GM21423 (cell line): ENCODE measurements around the gene RAC3.
A peak's percentile ranks its signal among the peaks of the same experiment; 100 is the strongest.
"Not testable (repeated sequence)": the region's sequence is repeated elsewhere in the genome, so short reads cannot be mapped to it uniquely, and the experiment has no call there.

Experiments
- ATAC-seq: cut with Tn5 transposase; IDR thresholded peaks from one replicate; pipeline ENCODE4 v1.9.1; 2021; ENCODE audit warnings: mild to moderate bottlenecking, moderate library complexity; ENCODE audit not compliant: unreplicated experiment

RAC3 gene

GRCh38 chr17:82037889-82038195 lies 6.4 kb downstream of the RAC3 start:
- no peak for ATAC-seq

DNA sequence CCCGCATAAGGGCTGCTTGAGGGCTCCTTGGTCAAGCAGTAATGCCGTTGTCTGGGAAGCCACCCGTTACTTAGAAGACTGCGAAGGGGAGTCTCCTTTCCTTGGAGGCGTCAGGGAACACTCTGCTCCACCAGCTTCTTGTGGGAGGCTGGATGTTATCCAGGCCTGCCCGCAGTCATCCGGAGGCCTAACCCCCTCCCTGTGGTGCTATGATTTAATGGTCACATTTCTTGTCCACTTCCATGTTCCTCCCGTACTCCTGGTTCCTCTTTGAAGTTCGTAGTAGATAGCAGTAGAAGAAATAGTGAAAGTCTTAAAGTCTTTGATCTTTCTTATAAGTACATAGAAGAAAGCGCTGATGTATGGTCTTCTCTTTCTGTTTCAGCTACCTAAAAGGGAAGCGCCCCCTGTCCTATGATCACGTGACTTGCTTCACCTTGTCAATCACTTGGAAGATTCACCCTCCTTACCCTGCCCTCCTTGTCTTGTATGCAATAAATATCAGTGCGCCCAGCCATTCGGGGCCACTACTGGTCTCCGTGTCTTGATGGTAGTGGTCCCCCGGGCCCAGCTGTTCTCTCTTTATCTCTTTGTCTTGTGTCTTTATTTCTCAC lies 7.4 kb downstream of the RAC3 start:
- ATAC-seq: not testable (repeated sequence)

DNA sequence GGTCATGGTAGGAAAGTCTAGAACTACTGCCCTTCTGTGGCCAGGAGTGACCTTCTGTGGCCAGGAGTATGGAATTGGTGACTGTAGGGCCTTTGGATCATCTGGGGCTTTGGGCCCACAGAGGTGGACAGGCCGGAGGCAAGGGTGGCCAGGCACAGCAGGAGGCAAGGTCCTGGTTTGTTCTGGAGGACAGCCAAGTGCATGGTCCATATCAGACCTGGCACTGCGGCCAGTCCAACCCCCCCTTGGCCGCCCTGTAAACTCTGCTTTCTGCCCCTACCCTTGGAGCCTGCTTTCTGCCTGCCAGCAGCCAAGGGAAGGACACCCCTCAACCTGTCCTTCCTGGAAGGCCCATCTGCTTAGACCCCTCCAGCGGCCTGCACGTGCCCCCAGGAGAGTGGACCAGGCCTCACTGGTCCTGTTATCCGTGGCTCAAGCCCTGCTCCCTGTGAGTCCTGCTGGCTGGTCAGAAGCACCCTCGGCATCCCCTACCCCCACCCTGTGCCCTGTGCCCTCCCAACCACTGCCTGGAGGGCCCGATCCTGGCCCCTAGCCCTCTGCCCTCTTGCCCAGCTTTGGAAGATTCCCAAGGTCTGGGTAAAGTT lies 8.3 kb downstream of the RAC3 start:
- ATAC-seq: no peak

DNA sequence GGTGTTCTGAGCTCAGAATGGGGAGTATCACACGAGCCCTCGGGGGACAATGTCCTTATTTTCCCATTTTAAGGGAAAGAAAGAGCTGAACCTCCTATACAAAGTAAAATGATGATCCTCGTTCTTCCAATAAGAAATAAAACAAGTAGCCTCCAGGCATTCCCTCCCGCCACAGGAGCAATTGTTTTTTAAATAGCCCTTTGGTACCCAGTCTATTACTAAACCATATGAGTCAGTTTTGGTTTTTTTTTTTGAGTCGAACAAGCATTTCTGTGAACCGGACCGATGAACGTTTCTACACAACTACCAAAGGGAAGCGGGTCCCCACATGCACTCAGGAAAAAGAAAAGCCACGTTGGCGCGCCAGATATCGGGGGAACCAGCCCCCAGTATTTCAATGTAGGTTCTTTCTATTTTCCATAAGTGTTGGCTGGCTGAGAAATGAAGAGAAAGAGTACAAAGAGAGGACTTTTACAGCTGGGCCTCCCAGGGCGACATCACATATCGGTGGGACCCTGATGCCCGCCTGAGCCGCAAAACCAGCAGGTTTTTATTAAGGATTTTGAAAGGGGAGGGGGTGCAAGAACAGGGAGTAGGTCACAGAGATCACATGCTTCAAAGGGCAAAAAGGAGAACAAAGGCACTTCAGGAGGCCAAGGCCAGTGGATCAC lies 9.8 kb downstream of the RAC3 start:
- ATAC-seq: no peak

- no peak for ATAC-seq
Observed at GRCh38 chr17:82042649-82043048, 11.2 kb downstream of the RAC3 start.

GRCh38 chr17:82043507-82043906 lies 12.0 kb downstream of the RAC3 start:
- no peak for ATAC-seq

DNA sequence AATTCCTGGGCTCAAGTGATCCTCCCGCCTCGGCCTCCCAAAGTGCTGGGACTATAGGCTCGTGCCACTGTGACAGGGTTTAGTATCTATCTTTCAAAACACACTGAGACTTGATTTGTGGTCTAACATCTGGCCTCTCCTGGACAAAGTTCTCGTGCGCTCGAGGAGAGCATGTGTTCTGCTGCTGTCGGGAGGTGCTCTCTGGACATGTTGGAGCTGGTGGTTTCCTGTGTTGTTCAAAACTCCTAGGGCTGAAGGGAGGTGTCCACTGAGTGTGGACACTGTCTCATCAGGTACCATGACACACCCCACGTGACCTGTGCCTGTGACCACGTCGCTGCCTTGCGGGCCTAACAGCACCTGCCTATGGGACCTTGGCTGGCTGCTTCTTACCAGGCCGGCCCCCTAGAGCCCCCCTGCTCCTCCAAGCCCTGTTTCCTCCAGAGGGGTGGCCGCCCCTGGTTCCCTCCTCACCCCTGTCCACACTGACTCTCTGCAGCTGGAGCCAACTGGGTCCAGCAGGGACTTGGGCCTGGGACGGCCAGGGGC lies 14.5 kb downstream of the RAC3 start:
- ATAC-seq: no peak

- ATAC-seq: no peak
Observed at GRCh38 chr17:82046903-82047302, 15.4 kb downstream of the RAC3 start.

DNA sequence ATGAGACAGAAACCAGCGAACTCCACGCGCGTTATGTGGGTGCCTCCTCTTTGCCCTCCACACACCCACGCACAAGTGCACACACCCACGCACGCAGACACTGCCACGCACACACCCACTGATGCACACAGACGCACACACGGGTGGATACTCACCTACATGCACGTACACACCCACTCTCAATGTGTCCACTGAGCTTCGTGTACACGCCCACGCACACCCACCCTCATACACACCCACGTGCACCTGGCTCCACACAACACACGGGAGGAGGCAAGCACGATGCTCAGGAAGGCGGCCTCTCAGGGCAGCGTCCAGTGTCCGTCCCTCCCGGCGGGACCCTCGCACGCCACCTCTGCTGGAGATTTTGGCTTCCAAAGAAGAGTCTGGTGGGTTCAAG lies 15.9 kb downstream of the RAC3 start:
- no peak for ATAC-seq

DNA sequence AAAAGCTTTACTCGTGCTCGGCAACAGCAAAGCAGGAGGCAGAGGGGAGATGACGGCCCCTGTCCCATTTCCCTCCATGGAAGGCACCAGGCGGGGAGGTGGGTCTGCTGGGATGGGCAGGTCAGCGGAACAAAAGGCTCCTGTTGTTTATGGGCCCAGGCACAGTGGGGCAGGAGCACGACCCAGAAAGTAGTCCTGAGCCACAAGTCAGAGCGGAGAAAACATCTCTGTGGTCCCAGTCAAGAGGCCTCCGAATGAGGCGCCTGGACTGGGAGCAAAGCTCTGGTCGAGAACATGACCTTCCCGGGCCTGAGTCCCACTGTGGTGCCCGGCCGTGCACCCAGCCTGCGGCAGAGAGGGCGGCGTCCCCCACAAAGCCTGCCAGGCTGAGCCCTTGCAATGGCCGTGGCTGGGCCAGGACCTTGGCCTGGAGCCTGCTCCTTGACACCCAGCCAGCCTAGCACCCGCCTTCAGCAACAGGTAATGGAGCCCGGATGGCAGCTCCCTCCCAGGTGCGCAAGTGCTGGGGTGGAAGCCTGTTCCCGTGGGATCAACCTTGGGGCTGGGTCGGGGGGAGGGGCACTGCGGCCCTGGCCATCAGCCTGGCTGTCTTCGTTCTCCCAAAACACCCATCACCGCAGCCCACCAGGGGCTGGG lies 16.6 kb downstream of the RAC3 start:
- no peak for ATAC-seq

GRCh38 chr17:82048571-82048971 lies 17.1 kb downstream of the RAC3 start:
- no peak for ATAC-seq

DNA sequence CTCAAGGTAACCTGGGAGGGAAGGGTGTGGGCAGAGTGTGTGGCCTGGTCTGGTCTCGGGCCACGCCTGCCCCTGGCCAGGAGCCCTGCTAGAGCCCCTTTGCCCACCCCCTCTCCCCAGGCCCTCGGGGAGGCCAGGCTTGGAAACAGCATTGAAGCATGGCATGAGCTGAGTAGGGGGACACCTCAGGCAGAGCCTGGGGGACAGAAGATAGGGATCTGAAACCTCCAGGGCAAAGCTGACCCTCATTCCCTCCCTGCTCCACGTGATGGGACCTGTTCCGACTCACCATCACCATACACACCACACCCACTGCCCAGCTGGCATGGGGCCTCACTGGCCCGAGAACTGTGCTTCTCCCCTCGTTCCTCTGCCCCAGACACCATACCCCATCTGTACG lies 17.6 kb downstream of the RAC3 start:
- no peak for ATAC-seq

GRCh38 chr17:82049521-82049971 lies 18.1 kb downstream of the RAC3 start:
- ATAC-seq: no peak

DNA sequence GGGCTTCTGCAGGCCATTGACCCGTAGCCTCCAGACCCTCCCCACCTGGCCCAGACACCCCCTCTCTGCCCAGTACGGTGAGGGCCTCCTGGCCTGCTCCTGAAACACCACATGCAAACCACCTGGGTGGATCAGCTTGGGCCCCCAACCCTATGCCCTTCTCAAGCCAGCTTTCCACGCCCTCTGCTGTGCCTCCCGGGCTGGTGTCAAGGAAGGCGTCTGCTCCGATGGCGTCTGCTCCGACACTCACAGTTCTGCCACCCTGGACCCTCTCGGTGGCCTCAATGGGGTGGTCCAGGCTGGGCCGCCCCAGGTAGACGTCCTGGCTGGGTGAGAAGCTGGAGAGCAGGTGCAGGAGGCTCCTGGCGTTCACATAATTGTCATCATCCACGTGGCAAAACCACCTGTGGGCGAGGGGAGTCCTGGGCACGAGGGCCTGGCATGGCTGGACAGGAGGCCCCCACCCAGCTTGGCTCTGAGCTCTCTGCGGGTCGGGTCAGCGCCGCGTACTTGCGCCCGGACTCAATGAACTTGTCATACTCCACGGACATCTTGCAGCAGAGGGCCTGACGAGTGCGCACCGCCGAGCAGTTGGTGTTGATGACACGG lies 18.8 kb downstream of the RAC3 start:
- ATAC-seq: no peak

- ATAC-seq: peak; percentile 8
Observed at GRCh38 chr17:82050761-82051641, 19.5 kb downstream of the RAC3 start.

DNA sequence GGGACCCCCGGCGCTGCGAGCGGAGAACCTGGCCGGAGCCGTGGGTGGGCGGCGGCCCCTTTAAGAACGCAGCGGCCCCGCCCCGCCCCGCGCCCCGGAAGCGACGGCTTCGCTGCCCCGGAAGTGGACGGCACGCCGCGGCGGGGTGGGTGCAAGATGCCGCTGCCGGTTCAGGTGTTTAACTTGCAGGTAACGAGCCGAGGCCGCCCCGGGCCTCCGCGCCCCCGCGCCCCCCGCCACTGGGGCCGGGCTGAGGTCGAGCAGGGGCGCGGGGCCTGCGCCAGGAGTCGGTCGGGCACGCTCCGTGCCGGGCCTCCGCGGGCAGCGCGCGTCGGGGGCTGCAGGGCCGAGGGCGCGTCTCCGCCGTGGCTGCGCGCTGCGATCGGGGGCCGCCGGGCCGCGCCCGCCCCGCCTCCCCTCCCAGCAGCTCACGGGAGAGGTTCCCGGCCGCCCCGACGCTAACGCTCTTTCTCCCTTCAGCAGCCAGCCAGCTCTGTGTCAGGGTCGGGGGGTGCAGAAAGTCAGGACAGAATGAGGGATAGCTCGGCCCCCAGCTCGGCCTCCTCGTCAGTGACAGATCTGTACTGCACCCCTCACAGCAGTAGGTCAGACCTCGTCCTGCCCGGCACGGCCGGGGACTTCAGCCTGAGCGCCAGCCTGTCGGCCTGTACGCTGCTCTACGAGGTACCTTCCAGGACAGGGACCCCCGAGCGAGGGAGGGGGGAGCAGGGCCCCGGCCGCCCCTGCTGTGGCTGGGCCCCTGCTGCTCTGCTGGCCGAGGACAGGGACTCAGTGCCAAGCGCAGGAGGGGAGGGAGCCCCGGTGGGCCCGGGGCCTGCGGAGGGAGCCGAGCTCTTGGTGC lies 20.5 kb downstream of the RAC3 start, which contains the start of the genes GPS1 and RFNG:
Gene GPS1 (plus strand): TSS at position 123 of the 862 bp plus-strand sequence. CDS start 34 bp downstream, at position 157.
Gene RFNG (minus strand): TSS at position 36 of the 862 bp plus-strand sequence. CDS start 45 bp downstream, outside the sequence.
- peak; percentile 52 for ATAC-seq

DNA sequence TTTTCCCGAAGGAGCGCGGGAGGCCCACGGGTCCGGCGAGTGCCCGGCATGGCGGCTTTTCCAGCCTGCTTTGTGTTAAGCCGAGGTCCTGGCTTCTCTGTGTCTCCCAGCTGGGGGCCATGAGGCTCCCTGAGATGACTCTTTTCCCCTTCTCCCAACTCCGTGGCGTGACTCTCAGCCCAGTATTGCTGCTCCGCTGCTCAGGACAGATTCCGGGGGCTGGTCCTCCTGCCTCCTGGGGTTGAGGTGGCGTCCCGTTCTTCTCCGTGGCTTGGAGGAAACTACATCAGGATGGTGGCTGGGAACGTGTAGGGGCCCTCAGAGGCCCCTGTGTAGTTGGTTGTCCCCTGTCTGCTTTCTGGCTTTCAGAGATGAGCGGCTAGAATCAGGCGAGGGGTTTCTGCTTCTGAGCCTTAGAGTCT lies 21.2 kb downstream of the RAC3 start:
- no peak for ATAC-seq

DNA sequence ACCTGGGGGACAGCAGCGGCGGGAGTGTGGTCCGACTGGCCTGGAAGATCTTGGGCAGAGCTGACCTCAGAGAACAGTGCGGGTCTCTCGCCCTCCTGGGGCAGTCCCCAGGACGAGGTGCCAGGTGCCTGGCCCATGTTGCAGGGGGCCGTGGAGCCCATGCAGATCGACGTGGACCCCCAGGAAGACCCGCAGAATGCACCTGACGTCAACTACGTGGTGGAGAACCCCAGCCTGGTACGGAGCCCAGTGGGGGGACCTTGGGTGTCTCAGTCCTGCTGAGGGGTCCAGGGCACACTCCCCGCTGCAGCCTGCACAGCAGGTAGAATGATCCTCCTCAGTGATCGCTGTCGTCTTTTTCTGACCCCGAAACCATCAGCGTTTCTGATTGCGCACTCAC lies 21.7 kb downstream of the RAC3 start:
- ATAC-seq: no peak
